ENCODE data around the gene SLC27A4.

Gene SLC27A4

DNA sequence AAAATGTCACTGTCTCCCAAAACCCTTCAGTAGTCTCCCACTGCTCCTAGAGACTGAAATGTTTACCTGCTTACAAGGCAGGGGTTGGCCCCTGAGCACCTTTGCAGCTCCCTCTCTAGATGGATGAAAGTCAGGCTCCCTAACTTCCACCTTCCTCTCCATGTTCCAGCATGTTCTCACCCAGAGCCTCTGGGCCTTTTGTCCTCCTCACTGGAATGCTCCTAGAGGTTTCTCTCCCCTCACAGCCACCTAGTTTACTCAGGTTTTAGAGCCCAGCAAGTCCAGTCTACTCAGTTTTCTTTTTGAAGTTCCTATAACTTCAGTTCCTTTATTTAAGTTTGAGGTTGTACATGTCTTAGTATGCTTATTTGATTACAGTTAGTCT, 30.0 kb downstream of the SLC27A4 start:
- DNase-seq = no peak

DNA sequence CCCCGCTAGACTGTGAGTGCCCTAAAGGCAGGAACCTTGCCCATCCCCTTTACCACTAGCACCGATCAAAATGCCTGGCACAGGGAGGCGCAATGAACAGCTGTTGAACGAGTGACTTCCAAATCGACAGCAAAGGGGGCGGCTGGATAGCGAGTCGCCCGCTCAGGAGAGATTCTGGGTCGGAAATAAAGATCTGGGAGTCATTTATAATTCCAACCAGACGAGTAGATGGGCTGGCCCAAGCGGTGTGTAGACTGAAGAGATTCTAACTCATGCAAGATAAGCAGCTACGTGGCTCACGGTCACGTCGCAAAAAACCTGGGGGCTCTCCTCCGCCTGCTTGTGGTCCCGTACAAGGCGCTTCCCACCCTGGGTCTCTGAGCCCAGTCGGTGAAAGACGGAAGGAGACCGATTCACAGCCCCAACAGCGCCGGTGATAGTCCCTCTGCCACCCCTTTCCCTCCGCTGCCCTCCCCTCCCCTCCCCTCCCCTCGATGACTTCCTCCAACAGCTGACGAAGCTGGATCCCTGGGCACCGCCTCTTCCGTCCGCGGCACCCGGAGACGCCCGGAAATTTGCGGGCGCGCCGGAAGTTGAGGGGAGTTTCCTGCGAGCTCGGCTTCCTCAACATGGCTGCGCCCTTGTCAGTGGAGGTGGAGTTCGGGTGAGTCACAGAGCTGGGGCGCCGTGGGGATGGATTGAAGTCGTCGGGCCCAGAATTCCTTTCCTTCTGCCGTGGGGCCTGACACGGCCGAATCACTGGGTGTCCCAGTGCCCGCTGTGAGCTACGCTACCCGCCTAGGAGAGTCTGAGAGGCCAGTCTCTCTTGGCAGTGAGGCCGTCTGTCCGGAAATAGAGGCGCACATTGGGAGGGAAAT, 30.7 kb downstream of the SLC27A4 start, which contains the start of gene URM1:
URM1 (plus strand) TSS at position 623 of the 878 bp plus-strand sequence; CDS start at position 630, 7 bp downstream.
- DNase-seq = peak; percentile 98

DNA sequence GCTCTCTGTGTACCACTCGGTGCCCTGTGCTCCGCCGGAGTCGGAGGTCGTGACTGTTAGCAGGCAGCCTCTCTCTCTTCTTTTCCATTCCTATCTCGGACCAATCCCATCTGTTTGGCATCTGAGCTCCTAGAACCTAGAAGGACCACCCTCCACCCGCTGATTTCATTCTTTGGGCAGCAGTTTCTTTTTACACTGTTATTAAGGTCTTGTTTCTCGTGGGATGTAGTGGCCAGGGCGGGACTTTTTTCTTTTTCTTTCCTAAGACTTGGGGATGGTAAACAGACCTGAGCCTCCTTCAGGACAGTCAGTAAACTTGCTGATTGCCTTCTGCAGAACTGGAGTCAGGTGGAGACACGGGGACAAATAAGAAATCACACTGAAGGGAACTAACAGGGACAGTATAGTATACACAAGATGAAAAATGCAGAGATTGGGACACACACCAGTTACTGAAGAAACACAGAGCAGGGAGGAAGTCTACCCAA, 31.3 kb downstream of the SLC27A4 start:
- no peak for DNase-seq

DNA sequence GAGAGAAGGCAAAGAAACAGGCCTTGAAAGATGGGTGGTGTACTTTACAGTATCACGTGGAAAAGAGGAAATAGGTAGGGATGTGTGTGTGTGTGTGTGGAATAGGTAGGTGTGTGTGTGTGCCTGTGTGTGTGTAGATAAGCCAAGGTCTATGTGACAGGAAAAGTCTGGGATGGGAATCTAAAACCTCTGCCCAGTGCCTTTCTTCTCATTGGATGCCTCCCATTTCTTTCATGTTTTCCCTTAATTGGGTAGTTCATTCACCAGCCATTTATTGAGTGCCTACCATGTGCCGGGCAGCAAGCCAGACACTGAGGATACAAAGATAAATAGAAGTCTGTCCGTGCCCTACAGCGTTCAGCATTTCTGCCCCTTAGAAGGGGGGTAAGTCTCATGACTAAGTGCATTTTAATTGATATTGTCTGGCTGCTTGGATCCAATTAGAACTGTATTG, 31.9 kb downstream of the SLC27A4 start:
- peak; percentile 69 for DNase-seq

DNA sequence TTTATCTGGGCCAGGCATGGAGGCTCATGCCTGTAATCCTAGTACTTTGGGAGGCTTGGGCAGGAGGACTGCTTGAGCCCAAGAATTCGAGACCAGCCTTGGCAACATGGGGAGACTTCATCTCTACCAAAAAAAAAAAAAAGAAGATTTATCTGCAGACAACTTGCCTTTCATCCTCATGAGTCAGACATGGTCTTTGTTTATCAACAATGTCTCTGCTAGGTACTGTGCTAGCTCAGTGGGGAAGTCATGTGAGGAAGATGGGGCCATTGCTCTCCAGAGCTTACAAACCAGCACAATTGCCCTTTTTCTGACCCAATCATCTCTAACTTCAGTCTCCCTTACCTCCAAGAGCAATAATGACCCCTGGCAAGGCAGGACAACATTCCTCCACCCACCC, 32.5 kb downstream of the SLC27A4 start:
- no peak for DNase-seq

DNA sequence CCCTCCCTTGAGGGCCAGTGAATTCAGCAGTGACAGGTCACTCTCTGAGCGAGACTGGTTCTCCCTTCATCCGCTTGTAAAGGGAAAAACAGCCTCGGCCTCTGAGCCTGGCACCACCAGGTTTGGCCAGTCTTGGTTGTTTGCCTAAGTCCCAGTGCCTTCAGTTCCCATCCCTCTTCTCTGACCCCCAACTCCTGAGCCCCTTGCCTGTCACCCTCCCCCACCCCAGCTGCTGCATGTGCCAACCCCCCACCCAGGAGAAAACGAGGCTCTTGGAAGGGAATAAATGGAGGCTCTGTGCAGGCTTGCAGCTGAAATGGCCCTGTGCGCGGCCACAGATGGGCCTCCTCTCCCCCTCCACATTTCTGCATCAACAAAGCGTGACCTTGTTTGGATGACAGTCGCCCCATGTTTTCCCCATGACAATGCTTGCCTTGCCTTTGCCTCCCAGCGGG, 33.9 kb downstream of the SLC27A4 start:
- DNase-seq = no peak

DNA sequence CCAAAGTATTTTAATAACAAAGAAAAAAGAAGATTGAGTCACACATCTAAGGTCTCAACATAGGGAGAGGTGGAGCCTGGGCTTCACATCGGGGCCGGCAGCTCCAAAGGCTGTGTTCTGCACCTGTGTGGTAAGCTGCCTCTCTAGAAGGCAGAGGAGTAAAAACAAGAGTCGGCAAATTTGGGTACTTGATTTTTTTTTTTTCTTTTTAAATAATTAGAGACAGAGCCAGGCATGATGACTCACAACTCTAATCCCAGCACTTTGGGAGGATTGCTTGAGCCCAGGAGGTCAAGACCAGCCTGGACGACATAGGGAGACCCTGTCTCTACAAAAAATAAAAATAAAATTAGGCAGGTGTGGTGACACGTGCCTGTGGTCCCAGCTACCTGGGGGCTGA, 35.5 kb downstream of the SLC27A4 start:
- no peak for DNase-seq

DNA sequence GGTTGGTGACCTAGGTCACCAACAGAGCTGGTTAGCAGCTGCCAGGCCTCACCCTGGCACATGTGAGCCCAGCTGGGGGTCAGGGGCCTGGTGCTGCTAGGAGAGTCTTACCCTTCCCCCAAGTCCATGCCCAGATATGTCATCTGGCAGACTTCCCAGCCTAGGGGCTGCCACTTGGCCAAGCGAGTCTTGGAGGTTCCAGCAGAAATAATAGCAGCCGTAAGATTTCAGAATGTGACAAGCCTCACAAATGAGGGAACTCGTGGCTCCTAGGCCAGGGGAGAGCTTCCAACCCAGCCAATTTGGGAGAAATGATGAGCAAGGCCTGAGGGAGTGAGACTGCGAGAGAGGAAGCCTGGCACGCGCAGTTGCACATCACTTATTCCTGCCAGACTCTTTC, 41.9 kb downstream of the SLC27A4 start:
- no peak for DNase-seq

DNA sequence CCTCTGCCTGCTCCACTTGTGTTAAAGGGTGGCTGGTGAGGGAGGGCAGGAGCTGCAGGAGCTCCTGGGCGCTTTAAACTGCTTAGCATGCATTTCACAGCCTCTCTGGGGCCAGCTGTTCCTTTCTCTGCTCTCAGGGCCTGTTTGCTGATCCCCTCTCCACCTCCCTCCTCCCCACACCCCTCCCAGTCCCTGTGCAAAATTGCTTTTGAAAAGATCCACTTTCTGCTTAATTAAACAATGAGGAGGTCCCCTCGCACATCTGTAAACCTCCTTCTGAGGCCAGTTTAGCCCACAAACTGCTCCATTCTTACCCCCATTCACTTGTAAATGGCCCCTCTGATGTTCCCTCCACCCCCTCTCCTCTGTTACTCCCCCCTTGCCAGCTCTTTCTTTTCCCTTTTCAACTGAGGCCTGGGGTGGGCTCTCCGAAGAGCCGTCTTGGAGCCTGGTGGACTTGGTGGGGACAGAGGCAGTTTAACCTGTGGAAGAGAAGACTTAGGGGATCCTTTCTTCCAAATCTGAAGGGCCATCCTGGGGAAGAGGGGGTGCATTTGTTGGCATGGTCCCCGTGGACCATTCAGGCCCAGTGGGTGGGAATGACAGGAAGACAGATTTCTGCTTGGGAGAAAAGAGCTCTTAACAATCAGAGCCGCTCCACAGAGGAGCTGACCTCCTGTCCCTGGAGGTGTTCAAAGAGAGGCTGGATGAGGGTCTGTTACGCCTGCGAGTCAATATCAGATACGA, 42.9 kb downstream of the SLC27A4 start:
- no peak for DNase-seq

DNA sequence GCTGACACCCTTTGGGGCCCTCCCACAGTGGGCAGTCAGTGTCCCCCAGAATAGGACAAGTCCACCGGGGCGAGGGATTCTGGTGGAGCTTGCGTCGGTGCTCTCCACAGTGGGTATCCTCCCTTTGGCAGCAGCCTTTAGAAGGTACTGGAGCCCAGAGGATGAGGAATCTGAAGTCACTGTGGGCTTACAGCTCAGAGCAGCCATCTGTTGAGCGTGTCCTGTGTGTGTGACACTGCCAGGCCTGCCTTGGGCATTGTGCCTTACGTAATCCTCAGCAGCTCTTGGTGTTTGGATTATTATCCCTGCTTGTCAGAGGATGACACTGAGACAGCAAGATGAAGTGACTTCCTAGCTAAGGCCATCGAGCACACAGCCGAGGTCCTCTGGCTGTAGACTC, 43.5 kb downstream of the SLC27A4 start:
- DNase-seq = no peak

DNA sequence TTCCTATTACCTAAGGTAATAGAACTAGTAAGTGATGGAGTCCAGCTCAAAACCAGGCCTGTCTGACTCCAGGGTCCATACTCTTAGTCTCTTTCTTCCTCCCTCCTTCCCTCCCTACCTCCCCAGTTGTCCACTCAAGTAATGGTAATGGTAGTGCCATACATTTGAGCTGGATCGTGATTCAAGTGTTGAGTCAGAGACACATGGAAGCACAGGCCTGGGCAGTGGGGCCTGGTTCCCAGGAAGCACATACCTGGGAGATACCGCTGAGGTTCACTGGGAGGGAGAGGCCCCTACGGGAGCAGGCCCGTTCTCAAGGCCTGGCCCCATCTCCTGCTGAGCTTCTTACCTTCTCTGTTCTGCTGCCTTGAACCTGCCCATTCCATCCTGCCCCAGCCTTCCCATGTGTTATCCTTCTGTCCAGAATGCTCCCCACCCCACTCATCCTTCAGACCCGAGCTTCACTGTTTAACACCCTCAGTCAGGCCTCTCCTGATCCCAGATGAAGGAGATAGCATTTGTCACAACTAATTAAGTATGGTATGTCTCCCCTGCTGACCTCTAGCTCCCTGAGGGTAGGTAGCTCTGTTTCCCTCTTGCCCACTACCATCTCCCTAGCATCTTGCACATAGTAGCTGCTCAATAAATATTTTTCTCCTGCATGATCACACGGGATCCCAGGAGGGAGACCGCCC, 44.6 kb downstream of the SLC27A4 start:
- DNase-seq = no peak

DNA sequence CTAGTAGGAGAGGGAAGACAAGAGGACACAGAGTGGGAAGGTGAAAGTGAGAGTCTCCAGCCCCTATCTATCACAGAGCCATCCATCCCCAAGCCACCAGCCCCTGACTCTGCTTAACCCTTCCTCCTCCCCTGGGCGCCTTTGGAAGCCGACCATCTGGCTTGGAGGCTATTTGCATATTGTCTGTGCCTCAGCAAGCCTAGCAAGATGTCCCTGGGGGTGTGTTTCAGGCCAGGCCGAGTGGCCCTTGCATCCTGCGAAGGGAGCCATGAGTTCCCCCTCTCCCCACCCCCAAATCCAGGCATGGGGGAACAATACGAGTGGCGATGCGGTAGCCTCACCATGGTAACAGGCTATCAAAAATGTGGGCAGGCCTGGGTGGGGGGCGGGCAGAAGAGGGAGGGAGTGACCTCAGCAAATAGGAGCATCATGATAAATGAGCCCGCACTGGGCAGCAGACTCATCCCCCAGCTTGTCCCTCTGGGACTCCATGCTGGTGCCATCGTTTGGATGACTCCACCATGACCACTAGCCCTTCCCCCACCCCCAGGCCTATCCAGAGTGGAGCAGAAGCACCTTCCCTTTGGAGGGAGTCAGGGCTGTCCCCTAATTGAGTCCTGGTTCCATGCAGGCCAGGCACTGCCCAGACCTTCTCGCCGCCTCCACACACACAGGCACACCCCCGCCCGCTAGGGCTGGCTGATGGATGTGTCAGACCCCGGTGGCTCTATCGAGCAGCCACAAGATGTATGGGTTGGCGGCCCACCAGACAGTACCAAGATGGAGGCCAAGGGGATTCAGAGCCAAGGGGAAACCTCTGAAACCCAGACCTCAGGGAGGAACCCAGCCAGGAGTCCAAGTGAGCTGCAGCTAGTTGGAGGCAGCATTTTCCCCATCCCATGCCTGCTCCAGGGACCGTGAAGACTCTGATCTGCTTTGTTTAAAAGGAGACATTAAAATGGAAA, 45.5 kb downstream of the SLC27A4 start:
- no peak for DNase-seq

DNA sequence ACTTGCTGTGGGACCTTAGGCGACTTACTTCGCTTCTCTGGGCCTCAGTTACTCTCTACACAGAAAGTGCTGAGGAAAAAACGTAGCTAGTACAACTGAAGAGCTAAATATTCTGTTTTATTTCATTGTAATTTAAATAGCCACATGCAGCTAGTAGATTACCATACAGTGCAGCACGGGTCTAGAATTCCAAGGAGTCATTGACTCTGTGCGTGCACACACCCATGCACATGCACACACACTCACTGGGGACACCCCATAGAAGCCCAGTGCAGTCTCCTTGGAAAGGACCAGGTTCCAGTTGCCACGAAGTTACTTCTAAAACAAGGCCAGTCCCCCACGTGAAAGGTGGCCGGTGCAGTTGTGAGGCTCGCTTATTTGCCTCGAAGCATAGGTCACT, 47.8 kb downstream of the SLC27A4 start:
- no peak for DNase-seq

DNA sequence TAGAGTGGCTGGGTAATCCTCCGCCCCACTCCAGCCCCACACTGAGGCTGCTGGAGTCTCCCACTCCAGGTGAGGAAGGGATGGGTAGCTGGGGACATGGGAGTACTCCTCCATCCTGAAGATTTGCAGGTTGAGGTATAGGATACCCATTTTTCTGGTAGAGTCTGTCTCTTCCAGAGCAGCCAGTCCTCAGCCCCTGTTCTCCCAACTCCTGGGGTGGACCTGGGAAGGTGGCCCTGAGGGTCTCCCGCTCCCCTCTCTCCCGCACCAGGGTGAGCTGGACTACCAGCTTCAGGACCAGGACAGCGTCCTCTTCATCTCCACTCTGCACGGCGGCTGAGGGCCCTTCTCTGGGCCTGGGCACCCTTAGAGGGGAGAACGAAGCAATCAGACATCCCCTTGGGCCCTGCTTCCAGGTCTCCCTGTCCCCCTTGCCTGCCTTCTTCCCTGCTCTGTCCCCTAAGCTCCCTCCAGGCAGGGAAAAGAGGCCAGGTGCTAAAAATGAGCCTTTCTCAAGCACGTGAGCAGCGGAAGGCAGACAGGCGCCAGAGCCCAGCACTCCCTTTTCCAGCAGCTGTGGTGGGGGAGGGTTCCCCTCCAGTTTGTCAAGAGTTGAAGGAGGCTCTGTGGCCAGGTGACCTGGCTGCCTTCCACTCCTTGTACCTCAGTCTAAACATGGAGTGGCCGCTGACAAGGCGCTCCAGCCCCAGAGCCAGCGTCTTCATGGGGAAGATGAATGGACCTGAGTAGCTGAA, 49.2 kb downstream of the SLC27A4 start:
- no peak for DNase-seq

DNA sequence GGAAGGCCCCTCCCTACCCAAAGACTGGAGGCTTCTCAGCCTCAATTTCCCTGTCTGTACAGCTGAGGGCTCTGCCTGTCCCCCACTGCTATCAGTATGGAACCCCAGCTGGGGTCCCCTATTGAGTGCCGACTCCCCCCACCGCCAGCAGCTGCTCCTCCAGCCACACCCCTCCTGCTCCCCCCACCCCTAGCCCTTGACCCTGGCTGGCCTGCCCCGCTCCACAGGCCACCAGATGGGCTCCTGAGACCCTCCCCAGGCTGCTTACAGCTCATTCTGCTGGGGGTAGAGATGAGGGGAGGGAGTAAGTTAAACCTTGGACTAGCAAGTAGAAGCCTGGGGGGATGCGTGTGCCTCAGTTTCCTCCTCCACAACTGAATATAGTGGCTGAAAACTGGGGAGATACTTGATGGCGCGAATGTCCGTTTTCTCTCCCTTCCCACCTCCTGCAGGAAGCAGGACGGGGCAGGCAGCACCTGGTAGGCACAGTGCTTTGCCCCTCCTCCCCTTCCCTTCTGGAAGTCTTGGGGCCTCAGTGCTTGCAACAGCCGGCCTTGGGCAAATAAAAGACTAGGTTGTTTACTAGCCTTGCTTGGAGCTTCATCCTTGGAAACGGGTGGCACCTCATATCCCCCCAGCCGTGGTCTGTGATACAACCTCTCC, 50.0 kb downstream of the SLC27A4 start:
- no peak for DNase-seq

DNA sequence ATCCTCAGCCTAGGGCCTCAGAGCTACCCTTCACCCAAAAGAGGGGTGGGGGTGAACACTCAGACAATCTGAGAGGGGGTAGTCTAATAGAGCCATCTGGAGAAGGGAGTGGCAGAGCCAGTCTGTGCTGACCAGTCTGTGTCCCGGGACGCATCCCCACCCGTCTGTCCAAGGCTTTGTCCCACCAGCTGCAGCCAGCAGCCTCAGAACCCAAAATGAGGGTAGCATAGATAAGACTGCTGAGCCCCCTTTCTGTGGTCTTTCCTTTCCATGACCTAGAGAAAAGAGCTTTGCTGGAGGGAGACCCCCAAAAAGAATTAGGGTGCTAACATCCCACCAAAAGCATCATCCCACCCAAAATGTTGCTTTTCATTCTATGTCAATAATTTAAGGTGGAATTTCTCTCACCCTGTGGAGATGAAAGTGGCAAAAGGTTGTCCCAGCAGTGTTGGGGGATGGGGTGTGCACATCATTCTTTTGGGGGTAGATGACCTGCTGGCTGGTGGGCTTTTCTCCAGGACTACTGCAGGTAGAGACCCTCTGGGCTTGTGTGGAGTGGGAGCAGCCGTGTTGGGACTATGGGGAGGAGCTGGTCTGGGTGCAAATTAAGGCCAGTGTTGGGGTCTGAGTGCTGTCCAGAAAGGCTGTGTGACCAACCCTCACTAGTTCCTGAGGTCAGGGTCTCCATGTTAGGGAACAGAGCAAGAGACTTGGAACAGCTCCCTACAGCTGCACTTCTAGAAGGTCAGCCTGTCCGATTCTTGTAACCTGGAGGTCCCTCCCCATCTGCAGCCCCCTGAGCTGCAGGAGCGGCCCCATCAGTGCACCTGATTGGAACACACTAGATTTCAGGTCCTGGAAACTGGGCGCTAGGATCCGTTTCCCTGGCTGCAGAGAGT, 50.7 kb downstream of the SLC27A4 start:
- DNase-seq = no peak

DNA sequence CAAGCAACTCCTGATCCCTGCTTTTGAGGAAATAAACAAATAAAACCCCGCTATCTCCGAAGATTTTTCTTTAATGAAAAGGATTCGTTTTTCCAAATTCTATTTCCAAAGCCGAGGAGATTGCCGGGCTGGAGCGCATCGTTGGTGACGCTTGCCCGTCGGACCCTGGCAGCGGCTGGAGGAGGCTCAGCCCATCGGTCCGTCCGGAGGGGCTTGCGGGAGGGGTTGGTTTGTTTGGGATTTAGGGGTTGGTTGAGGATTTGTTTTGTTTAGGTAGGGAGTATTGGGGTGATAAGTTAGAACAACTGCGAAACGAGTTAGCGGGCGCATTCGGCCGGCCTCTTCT, 51.6 kb downstream of the SLC27A4 start:
- DNase-seq = no peak

DNA sequence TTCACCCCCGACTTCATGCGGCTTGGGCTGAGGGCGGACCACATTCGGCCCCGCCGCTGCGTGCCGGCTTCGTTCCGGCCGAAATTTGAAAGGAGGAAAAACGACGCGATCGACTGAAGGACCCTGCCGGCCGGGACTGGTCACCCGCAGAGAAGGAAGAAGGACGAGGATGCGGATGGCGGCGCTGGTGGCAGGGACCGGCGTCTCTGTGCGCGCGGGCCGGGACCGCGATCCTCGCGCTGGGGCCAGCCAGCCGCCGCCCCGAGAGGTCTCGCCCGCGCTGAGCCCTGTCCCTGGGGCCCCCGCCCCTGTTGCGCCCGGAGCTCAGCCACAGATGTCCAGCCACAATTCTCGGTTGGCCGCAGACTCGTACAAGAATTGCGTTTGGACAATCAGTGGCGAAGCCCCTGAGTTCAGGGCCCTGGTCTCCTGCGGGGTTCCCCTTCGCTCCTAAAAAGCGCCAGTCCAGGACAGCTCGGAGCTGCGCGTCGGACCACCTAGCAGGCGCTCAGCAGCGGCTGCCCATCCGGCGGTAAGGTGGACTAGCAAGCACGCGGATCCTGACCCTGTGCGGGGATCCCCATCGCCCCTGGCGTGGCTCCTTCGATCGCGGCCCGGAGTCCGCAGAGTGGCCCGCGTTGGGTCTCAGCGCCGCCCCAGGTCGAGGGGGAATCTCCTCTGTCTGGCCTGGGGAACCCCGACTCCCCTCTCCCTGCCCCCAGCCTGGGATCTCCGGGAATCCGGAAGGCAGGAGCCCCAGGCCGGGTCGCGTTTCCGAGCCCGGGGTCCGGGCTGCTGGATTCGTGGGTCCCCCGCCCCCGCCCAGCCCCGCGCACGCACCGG, 52.2 kb downstream of the SLC27A4 start:
- DNase-seq = no peak
